HL-60/S4 treated with phorbol 12-myristate 13-acetate at 8.2 ng/mL for 4 days and 3 days (cell line): ENCODE measurements around the gene SPEM2.

Experiments
- in situ Hi-C: fragments of 300-500 bp; cut with MboI; formaldehyde crosslinking; loops from 2 replicates; pipeline ENCODE4 v1.15.0; 2022; ENCODE audit warnings: low sequenced_read_pairs

The SPEM2 gene

GRCh38 chr17:7419819-7420610 is 5.4 kb upstream of the SPEM2 start, which contains the start of gene SPEM1:
Gene SPEM1, plus strand, starts transcription at chr17:7420324. Its CDS starts 61 bp downstream, at chr17:7420385.
- in situ Hi-C loops: no loop called here

- in situ Hi-C loops: no loop called here
These were observed 4.2 kb upstream of the SPEM2 start for GRCh38 chr17:7421186-7421585.

- in situ Hi-C loops: no loop called here
These were observed 1.7 kb upstream of the SPEM2 start for GRCh38 chr17:7423679-7424078.

GRCh38 chr17:7425756-7426155 is 340 bp downstream of the SPEM2 start:
- in situ Hi-C loops: no loop called here

GRCh38 chr17:7426203-7426863 is 917 bp downstream of the SPEM2 start:
- in situ Hi-C loops: no loop called here

GRCh38 chr17:7426896-7427489 is 1.6 kb downstream of the SPEM2 start:
- in situ Hi-C loops: no loop called here

- in situ Hi-C loops: no loop called here
These were observed 2.1 kb downstream of the SPEM2 start for GRCh38 chr17:7427549-7427948.

- in situ Hi-C loops: no loop called here
These were observed 3.1 kb downstream of the SPEM2 start, which contains the start of gene SPEM3 for GRCh38 chr17:7428557-7428956. Gene SPEM3, plus strand, starts transcription at chr17:7428857. Its CDS starts 46 bp downstream, at chr17:7428903.

GRCh38 chr17:7429722-7430121 is 4.3 kb downstream of the SPEM2 start:
- in situ Hi-C loops: no loop called here

- in situ Hi-C loops: no loop called here
These were observed 5.8 kb downstream of the SPEM2 start for GRCh38 chr17:7431231-7431630.

- in situ Hi-C loops: no loop called here
These were observed 6.9 kb downstream of the SPEM2 start for GRCh38 chr17:7432296-7432695.

- in situ Hi-C loops: no loop called here
These were observed 10.5 kb downstream of the SPEM2 start for GRCh38 chr17:7435676-7436555.

GRCh38 chr17:7436556-7437368 is 11.3 kb downstream of the SPEM2 start:
- in situ Hi-C loops: no loop called here

- in situ Hi-C loops: no loop called here
These were observed 12.0 kb downstream of the SPEM2 start for GRCh38 chr17:7437369-7437863.

GRCh38 chr17:7437950-7438614 is 12.7 kb downstream of the SPEM2 start:
- in situ Hi-C loops: no loop called here

GRCh38 chr17:7438656-7439460 is 13.4 kb downstream of the SPEM2 start:
- in situ Hi-C loops: no loop called here

GRCh38 chr17:7439462-7440112 is 14.2 kb downstream of the SPEM2 start, which contains the start of gene FGF11:
Gene FGF11, plus strand, starts transcription at chr17:7439512. Its CDS starts 109 bp downstream, at chr17:7439621.
- in situ Hi-C loops: no loop called here
